Nephron progenitor cell (in vitro differentiated cells): ENCODE data around the gene BPIFA3.

Experiments used
- DNase-seq: peaks from one replicate; pipeline ENCODE4 v3.0.0; 2021
- H3K27ac Mint-ChIP-seq: 2 replicates; pipeline ENCODE4 v1.8.0; 2021; ENCODE audit warnings: mild to moderate bottlenecking, moderate library complexity, mixed read lengths
- H3K27me3 Mint-ChIP-seq: 2 replicates; pipeline ENCODE4 v1.8.0; 2021; ENCODE audit warnings: mild to moderate bottlenecking, low read depth, mixed read lengths; ENCODE audit not compliant: poor library complexity
- H3K36me3 Mint-ChIP-seq: 2 replicates; pipeline ENCODE4 v1.8.0; 2021; ENCODE audit warnings: low read depth, mixed read lengths
- H3K4me1 Mint-ChIP-seq: 2 replicates; pipeline ENCODE4 v1.8.0; 2021; ENCODE audit warnings: mixed read lengths
- H3K4me3 Mint-ChIP-seq: 2 replicates; pipeline ENCODE4 v1.8.0; 2021; ENCODE audit warnings: mild to moderate bottlenecking, moderate library complexity, mixed read lengths
- H3K9me3 Mint-ChIP-seq: 2 replicates; pipeline ENCODE4 v1.8.0; 2021; ENCODE audit warnings: mild to moderate bottlenecking, moderate library complexity, mixed read lengths
- TF ChIP-seq, protein P1 (sequence below): fragments of 200-600 bp; sonication (generic); IDR thresholded peaks from 2 replicates; pipeline ENCODE4 v1.5.0; 2021; ENCODE audit warnings: antibody characterized with exemption

The BPIFA3 gene

DNA sequence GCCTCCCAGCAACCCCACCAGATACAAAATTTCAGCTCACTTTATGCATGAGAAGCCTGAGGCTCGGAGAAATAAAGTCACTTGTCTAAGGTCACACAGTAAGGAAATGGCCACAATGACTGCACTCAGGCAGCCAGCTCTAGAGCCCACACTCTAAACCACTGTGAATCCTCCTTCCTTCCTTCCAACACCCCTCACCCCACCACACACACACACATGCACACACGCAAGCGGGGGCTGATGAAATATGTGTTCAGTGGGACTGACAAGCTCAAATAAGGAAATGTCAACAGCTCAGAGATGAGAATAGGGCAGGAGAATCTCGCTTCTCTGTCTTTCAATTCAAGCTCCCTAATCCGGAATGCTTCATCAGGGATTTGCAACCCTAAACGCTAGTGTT, 12.7 kb downstream of the BPIFA3 start:
- H3K27me3 Mint-ChIP-seq, result peaks cover 68% of the 10 kb centered on the region
- no peaks in the 10 kb centered on the region for H3K9me3 Mint-ChIP-seq
- no peaks in the 10 kb centered on the region for H3K36me3 Mint-ChIP-seq
- TF ChIP-seq, protein P1, sequence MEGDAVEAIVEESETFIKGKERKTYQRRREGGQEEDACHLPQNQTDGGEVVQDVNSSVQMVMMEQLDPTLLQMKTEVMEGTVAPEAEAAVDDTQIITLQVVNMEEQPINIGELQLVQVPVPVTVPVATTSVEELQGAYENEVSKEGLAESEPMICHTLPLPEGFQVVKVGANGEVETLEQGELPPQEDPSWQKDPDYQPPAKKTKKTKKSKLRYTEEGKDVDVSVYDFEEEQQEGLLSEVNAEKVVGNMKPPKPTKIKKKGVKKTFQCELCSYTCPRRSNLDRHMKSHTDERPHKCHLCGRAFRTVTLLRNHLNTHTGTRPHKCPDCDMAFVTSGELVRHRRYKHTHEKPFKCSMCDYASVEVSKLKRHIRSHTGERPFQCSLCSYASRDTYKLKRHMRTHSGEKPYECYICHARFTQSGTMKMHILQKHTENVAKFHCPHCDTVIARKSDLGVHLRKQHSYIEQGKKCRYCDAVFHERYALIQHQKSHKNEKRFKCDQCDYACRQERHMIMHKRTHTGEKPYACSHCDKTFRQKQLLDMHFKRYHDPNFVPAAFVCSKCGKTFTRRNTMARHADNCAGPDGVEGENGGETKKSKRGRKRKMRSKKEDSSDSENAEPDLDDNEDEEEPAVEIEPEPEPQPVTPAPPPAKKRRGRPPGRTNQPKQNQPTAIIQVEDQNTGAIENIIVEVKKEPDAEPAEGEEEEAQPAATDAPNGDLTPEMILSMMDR, result no peak
- no peaks in the 10 kb centered on the region for H3K4me1 Mint-ChIP-seq
- DNase-seq, result no peak
- no peak overlapping the region for H3K27ac Mint-ChIP-seq
- H3K4me3 Mint-ChIP-seq, result no peak overlapping the region

DNA sequence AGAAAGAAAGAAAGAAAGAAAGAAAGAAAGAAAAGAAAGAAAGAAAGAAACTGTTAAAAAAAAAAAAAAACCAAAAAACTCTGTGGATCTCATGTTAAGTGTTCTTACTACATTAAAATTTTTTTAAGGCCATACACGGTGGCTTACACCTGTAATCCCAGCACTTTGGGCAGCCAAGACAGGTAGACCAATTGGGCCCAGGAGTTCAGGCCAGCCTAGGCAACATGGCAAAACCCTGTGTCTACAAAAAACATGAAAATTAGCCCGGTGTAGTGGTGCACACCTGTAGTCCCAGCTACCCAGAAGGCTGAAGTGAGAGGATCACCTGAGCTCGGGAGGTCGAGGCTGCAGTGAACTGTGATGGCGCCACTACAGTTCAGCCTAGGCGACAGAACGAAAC, 14.1 kb downstream of the BPIFA3 start:
- no peak overlapping the region for H3K4me3 Mint-ChIP-seq
- H3K27ac Mint-ChIP-seq, result no peak overlapping the region
- DNase-seq, result no peak
- TF ChIP-seq, protein P1, result no peak
- peaks cover 67% of the 10 kb centered on the region for H3K27me3 Mint-ChIP-seq
- H3K9me3 Mint-ChIP-seq, result no peaks in the 10 kb centered on the region
- no peaks in the 10 kb centered on the region for H3K36me3 Mint-ChIP-seq
- H3K4me1 Mint-ChIP-seq, result no peaks in the 10 kb centered on the region

- no peaks in the 10 kb centered on the region for H3K4me1 Mint-ChIP-seq
- no peak overlapping the region for H3K27ac Mint-ChIP-seq
- H3K9me3 Mint-ChIP-seq, result no peaks in the 10 kb centered on the region
- peaks cover 70% of the 10 kb centered on the region for H3K27me3 Mint-ChIP-seq
- TF ChIP-seq, protein P1, result no peak
- H3K36me3 Mint-ChIP-seq, result no peaks in the 10 kb centered on the region
- DNase-seq, result no peak
- H3K4me3 Mint-ChIP-seq, result no peak overlapping the region
Observed at GRCh38 chr20:33232486-33233072, 15.4 kb downstream of the BPIFA3 start.

- H3K9me3 Mint-ChIP-seq, result no peaks in the 10 kb centered on the region
- H3K27me3 Mint-ChIP-seq, result peaks cover 71% of the 10 kb centered on the region
- no peaks in the 10 kb centered on the region for H3K4me1 Mint-ChIP-seq
- H3K27ac Mint-ChIP-seq, result peak overlapping the region; percentile 50
- H3K36me3 Mint-ChIP-seq, result no peaks in the 10 kb centered on the region
- TF ChIP-seq, protein P1, result peak; percentile 7
- DNase-seq, result peak; percentile 14
- H3K4me3 Mint-ChIP-seq, result no peak overlapping the region
Observed at GRCh38 chr20:33233129-33233774, 16.1 kb downstream of the BPIFA3 start.

GRCh38 chr20:33234050-33234449, 16.9 kb downstream of the BPIFA3 start:
- H3K36me3 Mint-ChIP-seq, result no peaks in the 10 kb centered on the region

More at GRCh38 chr20:33234050-33234449, 16.9 kb downstream of the BPIFA3 start:
- TF ChIP-seq, protein P1, result no peak
- no peaks in the 10 kb centered on the region for H3K4me1 Mint-ChIP-seq
- H3K9me3 Mint-ChIP-seq, result no peaks in the 10 kb centered on the region
- no peak for DNase-seq
- no peak overlapping the region for H3K4me3 Mint-ChIP-seq
- peaks cover 65% of the 10 kb centered on the region for H3K27me3 Mint-ChIP-seq
- H3K27ac Mint-ChIP-seq, result no peak overlapping the region
